ENCODE measurements around the gene TBC1D10B.

The TBC1D10B gene

DNA sequence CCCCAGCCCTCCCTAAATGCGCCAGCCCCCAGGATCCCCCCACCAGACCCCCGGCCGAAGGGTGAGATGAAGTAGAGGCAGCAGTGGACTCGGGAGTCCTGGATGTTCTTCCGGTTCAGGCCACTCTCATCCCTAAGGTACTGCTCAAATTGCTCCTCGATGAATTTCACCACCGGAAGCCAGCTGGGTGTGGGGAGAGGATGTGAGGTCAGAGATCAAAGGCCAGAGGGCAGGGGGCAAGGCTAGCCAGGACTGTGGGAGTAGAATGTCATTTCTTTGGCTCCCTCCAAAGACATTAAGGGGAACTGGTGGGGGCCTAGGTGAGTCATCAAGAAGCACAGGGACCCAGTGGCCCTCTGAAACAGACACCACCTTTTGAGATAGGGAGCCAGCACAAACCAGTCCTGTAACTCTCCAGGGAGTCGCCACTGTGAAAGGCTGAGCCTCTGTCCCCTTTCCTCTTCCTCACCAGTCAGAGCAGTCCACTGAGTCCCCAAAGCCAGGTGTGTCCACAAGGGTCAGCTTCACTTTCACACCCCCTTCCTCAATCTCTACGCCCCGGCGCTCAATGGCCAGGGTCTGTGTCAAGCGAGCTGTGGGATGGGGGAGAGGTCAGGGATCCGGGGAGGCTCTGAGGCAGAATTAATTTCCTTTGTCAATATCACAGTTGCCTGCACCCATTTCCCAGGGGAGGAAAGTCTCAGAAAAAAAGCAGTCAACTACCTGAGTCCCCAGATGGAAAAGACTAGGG lies 11.2 kb upstream of the TBC1D10B start (continued):
- TF ChIP-seq BCL6B (tag by site-specific recombination; IDR thresholded peaks at IDR 0.05) (no peak), ZBTB20 (tag by site-specific recombination; IDR thresholded peaks at IDR 0.05) (no peak), ZNF302 (tag by site-specific recombination; IDR thresholded peaks at IDR 0.05; ENCODE audit: low read depth) (no peak), PRDM4 (tag by site-specific recombination; IDR thresholded peaks at IDR 0.05) (no peak; the same call in 1 of the 2 replicates), RBAK (tag by site-specific recombination; IDR thresholded peaks at IDR 0.05) (no peak), SALL2 (tag by site-specific recombination; IDR thresholded peaks at IDR 0.05; ENCODE audit: borderline replicate concordance) (no peak), ZNF792 (tag by site-specific recombination; IDR thresholded peaks at IDR 0.05) (no peak), OSR2 (tag by site-specific recombination; IDR thresholded peaks at IDR 0.05) (peak; percentile 80), ZNF629 (tag by site-specific recombination; IDR thresholded peaks at IDR 0.05) (peak; percentile 50; the same call in 1 of the 2 replicates), BCL11A (tag by site-specific recombination; IDR thresholded peaks at IDR 0.05; ENCODE audit: low read depth) (peak; percentile 98)
- TF ChIP-seq, protein P1, sequence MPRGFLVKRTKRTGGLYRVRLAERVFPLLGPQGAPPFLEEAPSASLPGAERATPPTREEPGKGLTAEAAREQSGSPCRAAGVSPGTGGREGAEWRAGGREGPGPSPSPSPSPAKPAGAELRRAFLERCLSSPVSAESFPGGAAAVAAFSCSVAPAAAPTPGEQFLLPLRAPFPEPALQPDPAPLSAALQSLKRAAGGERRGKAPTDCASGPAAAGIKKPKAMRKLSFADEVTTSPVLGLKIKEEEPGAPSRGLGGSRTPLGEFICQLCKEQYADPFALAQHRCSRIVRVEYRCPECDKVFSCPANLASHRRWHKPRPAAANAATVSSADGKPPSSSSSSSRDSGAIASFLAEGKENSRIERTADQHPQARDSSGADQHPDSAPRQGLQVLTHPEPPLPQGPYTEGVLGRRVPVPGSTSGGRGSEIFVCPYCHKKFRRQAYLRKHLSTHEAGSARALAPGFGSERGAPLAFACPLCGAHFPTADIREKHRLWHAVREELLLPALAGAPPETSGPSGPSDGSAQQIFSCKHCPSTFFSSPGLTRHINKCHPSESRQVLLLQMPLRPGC (tag by site-specific recombination; IDR thresholded peaks at IDR 0.05) = peak; percentile 22; the same call in 1 of the 2 replicates
- TF ChIP-seq, protein P2, sequence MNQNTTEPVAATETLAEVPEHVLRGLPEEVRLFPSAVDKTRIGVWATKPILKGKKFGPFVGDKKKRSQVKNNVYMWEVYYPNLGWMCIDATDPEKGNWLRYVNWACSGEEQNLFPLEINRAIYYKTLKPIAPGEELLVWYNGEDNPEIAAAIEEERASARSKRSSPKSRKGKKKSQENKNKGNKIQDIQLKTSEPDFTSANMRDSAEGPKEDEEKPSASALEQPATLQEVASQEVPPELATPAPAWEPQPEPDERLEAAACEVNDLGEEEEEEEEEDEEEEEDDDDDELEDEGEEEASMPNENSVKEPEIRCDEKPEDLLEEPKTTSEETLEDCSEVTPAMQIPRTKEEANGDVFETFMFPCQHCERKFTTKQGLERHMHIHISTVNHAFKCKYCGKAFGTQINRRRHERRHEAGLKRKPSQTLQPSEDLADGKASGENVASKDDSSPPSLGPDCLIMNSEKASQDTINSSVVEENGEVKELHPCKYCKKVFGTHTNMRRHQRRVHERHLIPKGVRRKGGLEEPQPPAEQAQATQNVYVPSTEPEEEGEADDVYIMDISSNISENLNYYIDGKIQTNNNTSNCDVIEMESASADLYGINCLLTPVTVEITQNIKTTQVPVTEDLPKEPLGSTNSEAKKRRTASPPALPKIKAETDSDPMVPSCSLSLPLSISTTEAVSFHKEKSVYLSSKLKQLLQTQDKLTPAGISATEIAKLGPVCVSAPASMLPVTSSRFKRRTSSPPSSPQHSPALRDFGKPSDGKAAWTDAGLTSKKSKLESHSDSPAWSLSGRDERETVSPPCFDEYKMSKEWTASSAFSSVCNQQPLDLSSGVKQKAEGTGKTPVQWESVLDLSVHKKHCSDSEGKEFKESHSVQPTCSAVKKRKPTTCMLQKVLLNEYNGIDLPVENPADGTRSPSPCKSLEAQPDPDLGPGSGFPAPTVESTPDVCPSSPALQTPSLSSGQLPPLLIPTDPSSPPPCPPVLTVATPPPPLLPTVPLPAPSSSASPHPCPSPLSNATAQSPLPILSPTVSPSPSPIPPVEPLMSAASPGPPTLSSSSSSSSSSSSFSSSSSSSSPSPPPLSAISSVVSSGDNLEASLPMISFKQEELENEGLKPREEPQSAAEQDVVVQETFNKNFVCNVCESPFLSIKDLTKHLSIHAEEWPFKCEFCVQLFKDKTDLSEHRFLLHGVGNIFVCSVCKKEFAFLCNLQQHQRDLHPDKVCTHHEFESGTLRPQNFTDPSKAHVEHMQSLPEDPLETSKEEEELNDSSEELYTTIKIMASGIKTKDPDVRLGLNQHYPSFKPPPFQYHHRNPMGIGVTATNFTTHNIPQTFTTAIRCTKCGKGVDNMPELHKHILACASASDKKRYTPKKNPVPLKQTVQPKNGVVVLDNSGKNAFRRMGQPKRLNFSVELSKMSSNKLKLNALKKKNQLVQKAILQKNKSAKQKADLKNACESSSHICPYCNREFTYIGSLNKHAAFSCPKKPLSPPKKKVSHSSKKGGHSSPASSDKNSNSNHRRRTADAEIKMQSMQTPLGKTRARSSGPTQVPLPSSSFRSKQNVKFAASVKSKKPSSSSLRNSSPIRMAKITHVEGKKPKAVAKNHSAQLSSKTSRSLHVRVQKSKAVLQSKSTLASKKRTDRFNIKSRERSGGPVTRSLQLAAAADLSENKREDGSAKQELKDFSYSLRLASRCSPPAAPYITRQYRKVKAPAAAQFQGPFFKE (tag by site-specific recombination; IDR thresholded peaks at IDR 0.05; ENCODE audit: borderline replicate concordance) = no peak

GRCh38 chr16:30380803-30381208 lies 10.5 kb upstream of the TBC1D10B start:
- ChIA-PET POLR2A (interaction anchor here (0.7 to 5.0 kb wide), 3 partner anchors 10 to 21 kb away, joined by 5 to 30 read pairs (median 12); partner anchors contain the start of genes TBC1D10B and ZNF48), CTCF (interaction anchor here (0.8 kb wide), 1 partner anchor 12 kb away, joined by 3 read pairs; no protein-coding TSS in a partner anchor)
- Histone ChIP-seq H3K9me3 (ENCODE audit: control insufficient read depth, insufficient read depth, low read depth, low read length) (no peaks in the 10 kb centered on the region), H3K4me1 (ENCODE audit: control insufficient read depth, insufficient read depth, low read length) (no peaks in the 10 kb centered on the region), H3K27ac (ENCODE audit: extremely low read depth, low read depth, low read length) (no peak overlapping the region), H3K36me3 (ENCODE audit: control insufficient read depth in 2 of 2, insufficient read depth in 1 of 2, low read length in 2 of 2) (peaks cover 0 to 8% of the 10 kb centered on the region in 2 experiments; a peak in 1 of 3 replicates), H3K4me3 (ENCODE audit: low read depth, low read length) (no peak overlapping the region)
- TF ChIP-seq ZBTB7A (tag by site-specific recombination; IDR thresholded peaks at IDR 0.05; ENCODE audit: low read depth) = 0 out of 2 replicates have a peak, but pooled peaks have one; percentile 28
- peak; percentile 24; the same call in 1 of the 2 replicates for TF ChIP-seq BCL11B (tag by site-specific recombination; IDR thresholded peaks at IDR 0.05; ENCODE audit: low read depth)
- no peak for TF ChIP-seq ELK4 (IDR thresholded peaks at IDR 0.05; ENCODE audit: borderline replicate concordance, low read depth, low read length)
- TF ChIP-seq ZBTB8A (tag by site-specific recombination; IDR thresholded peaks at IDR 0.05) = peak; percentile 50
